HepG2 (cell line): ENCODE data around the gene CCR3. TPM values are rescaled to one million over a fixed set of nuclear protein-coding genes. Genes with fewer than 3 reads are reported as not detected.

Experiments
- ATAC-seq: fragments of 200-7000 bp; cut with Tn5 transposase; 3 replicates; pipeline ENCODE4 v1.9.1; 2020; ENCODE audit warnings: mild to moderate bottlenecking, moderate library complexity
- BruUV-seq: library from RNA; stranded (reverse); fragments of 400-500 nt; replicated peaks from 2 replicates; lab custom pipeline; 2021; lab: Mats Ljungman, UMichigan
- CTCF ChIA-PET: fragments of 300-600 bp; formaldehyde crosslinking; extraction: SDS; loops from one replicate; lab custom pipeline; 2021; ENCODE audit warnings: low total read pairs, inconsistent platforms, low intra/inter-chr PET ratio; lab: Yijun Ruan, JAX
- POLR2A ChIA-PET: fragments of 350-600 bp; sonication (Branson Sonifier 250); formaldehyde crosslinking; loops from one replicate; lab custom pipeline; 2020; ENCODE audit warnings: antibody characterized with exemption, inconsistent platforms; lab: Yijun Ruan, JAX
- DNase-seq: peaks from one replicate; pipeline ENCODE4 v3.0.0-alpha.2; 2015; ENCODE audit warnings: low spot score
- FAIRE-seq: peaks from 3 replicates; lab custom pipeline; 2011; peaks lifted over from hg19 to GRCh38; lab: Jason Lieb, UNC
- H2AFZ ChIP-seq: one replicate; pipeline ENCODE4 v1.6.1; 2011; ENCODE audit warnings: low read length, inconsistent platforms
- H3K27ac ChIP-seq: fragments of 300-600 bp; 3 replicates; pipeline ENCODE4 v1.8.0; 2011; ENCODE audit warnings: mixed run types, mild to moderate bottlenecking, mixed read lengths, low read length, inconsistent platforms; ENCODE audit not compliant: insufficient read depth; ENCODE audit errors: extremely low read length
- H3K27me3 ChIP-seq, 2 experiments: fragments of 200-600 bp in 1 of 2; 2 replicates in 1 of 2; 3 replicates in 1 of 2; pipeline versions ENCODE4 v1.6.0 to v1.8.0; 2011; ENCODE audit warnings: low read length in 2 of 2, mild to moderate bottlenecking in 2 of 2, moderate library complexity in 2 of 2, inconsistent platforms in 1 of 2; ENCODE audit not compliant: insufficient read depth in 2 of 2, control insufficient read depth in 1 of 2
- H3K36me3 ChIP-seq, 2 experiments: fragments of 200-600 bp in 1 of 2; replicated peaks in 1 of 2; 2 replicates in 1 of 2; 3 replicates in 1 of 2; pipeline versions ENCODE4 v1.5.1 to v1.8.0; 2011; ENCODE audit warnings: low read length in 2 of 2, inconsistent platforms in 1 of 2; ENCODE audit not compliant: insufficient read depth in 2 of 2, control insufficient read depth in 1 of 2
- H3K4me1 ChIP-seq: 2 replicates; pipeline ENCODE4 v1.5.1; 2012; ENCODE audit warnings: low read length, inconsistent platforms; ENCODE audit not compliant: insufficient read depth
- H3K4me2 ChIP-seq: 2 replicates; pipeline ENCODE4 v1.6.0; 2011; ENCODE audit warnings: low read depth, low read length, inconsistent platforms
- H3K4me3 ChIP-seq, 3 experiments: fragments of 200-600 bp in 1 of 3; sonication (generic), shearing (Covaris generic) in 1 of 3; replicated peaks in 1 of 3; 2 replicates each; pipeline ENCODE4 v1.5.1; 2011 to 2016; ENCODE audit warnings: low read length in 3 of 3, inconsistent platforms in 2 of 3, low read depth in 2 of 3, mild to moderate bottlenecking in 2 of 3, control low read depth in 1 of 3, mixed read lengths in 1 of 3; ENCODE audit not compliant: insufficient read depth in 1 of 3
- H3K79me2 ChIP-seq: one replicate; pipeline ENCODE4 v1.6.1; 2011; ENCODE audit warnings: low read length, inconsistent platforms; ENCODE audit not compliant: insufficient read depth
- H3K9ac ChIP-seq: 2 replicates; pipeline ENCODE4 v1.6.0; 2011; ENCODE audit warnings: mild to moderate bottlenecking, low read depth, low read length, inconsistent platforms; ENCODE audit not compliant: insufficient read depth
- H3K9me3 ChIP-seq: 2 replicates; pipeline ENCODE4 v1.5.1; 2012; ENCODE audit warnings: mild to moderate bottlenecking, low read length
- H4K20me1 ChIP-seq: 2 replicates; pipeline ENCODE4 v1.6.0; 2011; ENCODE audit warnings: inconsistent platforms, mild to moderate bottlenecking, low read length, moderate library complexity; ENCODE audit not compliant: insufficient read depth
- SALL2 ChIP-seq: sonication (generic); formaldehyde crosslinking; IDR thresholded peaks from 2 replicates; pipeline ENCODE4 v1.8.1; 2023; ENCODE audit warnings: mild to moderate bottlenecking, missing genetic modification reagents, inconsistent platforms
- ZNF18 ChIP-seq: sonication (generic); formaldehyde crosslinking; IDR thresholded peaks from 2 replicates; pipeline ENCODE4 v1.8.0; 2022; ENCODE audit warnings: mild to moderate bottlenecking, missing genetic modification reagents; ENCODE audit not compliant: insufficient replicate concordance
- ZNF768 ChIP-seq: sonication (generic); formaldehyde crosslinking; IDR thresholded peaks from 2 replicates; pipeline ENCODE4 v1.4.0; 2020; ENCODE audit warnings: missing genetic modification reagents
- WGBS: methylation state at CpG from one replicate; pipeline ENCODE4 v1.1.6; 2017; ENCODE audit warnings: low lambda C conversion rate; 5-methylcytosine and 5-hydroxymethylcytosine counted together
- in situ Hi-C: cut with HindIII; loops from 2 replicates; pipeline ENCODE4 v1.10.0; 2017; ENCODE audit warnings: low pct_unique_long_range_greater_than_20kb; ENCODE audit not compliant: extremely low pct_ligation_motif_present
- intact Hi-C: fragments of 100-400 bp; cut with micrococcal nuclease; formaldehyde crosslinking; loops from one replicate; pipeline ENCODE4 v1.10.0; 2022; ENCODE audit not compliant: unreplicated experiment
- polyA plus RNA-seq, 8 experiments: library from polyadenylated mRNA; depleted of rRNA in 3 of 8; stranded (reverse) in 7 of 8; unstranded in 1 of 8; fragments of >200 nt; fragmentation: Illumina TruSeq in 4 of 8; extraction: Trizol in 4 of 8; gene quantifications; 2 replicates each; pipeline versions ENCODE4 v1.2.1 to v1.2.3, GENCODE V29; 2011 to 2016; ENCODE audit warnings: low read depth in 4 of 8, missing spikeins in 1 of 8, mixed read lengths in 1 of 8; ENCODE audit not compliant: insufficient read depth in 1 of 8
- total RNA-seq, 5 experiments: library from RNA; depleted of rRNA; stranded (reverse); fragments of >200 nt; fragmentation: Illumina TruSeq; extraction: Trizol; gene quantifications; 2 replicates each; pipeline ENCODE4 v1.2.3, GENCODE V29; 2016; ENCODE audit warnings: low read depth in 1 of 5
- TF ChIP-seq, protein P1 (sequence below): IDR thresholded peaks from 2 replicates; pipeline ENCODE4 v1.6.1; 2016; ENCODE audit warnings: low read depth, control low read depth
- TF ChIP-seq, protein P2 (sequence below): sonication (generic); formaldehyde crosslinking; IDR thresholded peaks from 2 replicates; pipeline ENCODE4 v1.4.0; 2020; ENCODE audit warnings: missing genetic modification reagents

The CCR3 gene
- total and polyA plus RNA-seq, 2 of the 13 experiments (the other 11 are each of a cell fraction or from before 2014, with no cell fraction given), result not detected

DNA sequence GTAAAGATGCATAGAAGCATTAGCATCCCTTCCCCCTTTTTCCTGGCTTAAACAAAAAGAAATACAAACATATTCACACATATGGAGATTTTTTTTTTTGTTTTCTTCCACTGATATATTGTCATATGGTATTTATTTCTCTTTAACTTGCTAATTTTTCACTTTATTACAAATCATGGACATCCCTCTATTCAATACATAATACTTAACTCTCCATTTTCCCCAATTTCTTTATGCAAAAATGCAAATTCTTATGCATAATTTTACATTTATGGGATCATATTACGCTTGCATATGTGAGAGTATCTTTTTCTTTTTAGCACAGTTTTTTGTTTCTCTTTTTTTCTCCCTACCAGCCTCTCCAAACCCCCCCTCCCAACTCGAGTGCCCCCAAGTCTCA is 48.8 kb downstream of the CCR3 start:
- WGBS, result 0% methylated on average over 2 of the region's 2 CpGs

More for the DNA sequence above, 48.8 kb downstream of the CCR3 start:
- H3K36me3 ChIP-seq, result no peaks in the 10 kb centered on the region
- TF ChIP-seq, protein P1, sequence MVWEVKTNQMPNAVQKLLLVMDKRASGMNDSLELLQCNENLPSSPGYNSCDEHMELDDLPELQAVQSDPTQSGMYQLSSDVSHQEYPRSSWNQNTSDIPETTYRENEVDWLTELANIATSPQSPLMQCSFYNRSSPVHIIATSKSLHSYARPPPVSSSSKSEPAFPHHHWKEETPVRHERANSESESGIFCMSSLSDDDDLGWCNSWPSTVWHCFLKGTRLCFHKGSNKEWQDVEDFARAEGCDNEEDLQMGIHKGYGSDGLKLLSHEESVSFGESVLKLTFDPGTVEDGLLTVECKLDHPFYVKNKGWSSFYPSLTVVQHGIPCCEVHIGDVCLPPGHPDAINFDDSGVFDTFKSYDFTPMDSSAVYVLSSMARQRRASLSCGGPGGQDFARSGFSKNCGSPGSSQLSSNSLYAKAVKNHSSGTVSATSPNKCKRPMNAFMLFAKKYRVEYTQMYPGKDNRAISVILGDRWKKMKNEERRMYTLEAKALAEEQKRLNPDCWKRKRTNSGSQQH, result no peak
- no peak for TF ChIP-seq SALL2 (CRISPR knock-in tag)
- TF ChIP-seq, protein P2, sequence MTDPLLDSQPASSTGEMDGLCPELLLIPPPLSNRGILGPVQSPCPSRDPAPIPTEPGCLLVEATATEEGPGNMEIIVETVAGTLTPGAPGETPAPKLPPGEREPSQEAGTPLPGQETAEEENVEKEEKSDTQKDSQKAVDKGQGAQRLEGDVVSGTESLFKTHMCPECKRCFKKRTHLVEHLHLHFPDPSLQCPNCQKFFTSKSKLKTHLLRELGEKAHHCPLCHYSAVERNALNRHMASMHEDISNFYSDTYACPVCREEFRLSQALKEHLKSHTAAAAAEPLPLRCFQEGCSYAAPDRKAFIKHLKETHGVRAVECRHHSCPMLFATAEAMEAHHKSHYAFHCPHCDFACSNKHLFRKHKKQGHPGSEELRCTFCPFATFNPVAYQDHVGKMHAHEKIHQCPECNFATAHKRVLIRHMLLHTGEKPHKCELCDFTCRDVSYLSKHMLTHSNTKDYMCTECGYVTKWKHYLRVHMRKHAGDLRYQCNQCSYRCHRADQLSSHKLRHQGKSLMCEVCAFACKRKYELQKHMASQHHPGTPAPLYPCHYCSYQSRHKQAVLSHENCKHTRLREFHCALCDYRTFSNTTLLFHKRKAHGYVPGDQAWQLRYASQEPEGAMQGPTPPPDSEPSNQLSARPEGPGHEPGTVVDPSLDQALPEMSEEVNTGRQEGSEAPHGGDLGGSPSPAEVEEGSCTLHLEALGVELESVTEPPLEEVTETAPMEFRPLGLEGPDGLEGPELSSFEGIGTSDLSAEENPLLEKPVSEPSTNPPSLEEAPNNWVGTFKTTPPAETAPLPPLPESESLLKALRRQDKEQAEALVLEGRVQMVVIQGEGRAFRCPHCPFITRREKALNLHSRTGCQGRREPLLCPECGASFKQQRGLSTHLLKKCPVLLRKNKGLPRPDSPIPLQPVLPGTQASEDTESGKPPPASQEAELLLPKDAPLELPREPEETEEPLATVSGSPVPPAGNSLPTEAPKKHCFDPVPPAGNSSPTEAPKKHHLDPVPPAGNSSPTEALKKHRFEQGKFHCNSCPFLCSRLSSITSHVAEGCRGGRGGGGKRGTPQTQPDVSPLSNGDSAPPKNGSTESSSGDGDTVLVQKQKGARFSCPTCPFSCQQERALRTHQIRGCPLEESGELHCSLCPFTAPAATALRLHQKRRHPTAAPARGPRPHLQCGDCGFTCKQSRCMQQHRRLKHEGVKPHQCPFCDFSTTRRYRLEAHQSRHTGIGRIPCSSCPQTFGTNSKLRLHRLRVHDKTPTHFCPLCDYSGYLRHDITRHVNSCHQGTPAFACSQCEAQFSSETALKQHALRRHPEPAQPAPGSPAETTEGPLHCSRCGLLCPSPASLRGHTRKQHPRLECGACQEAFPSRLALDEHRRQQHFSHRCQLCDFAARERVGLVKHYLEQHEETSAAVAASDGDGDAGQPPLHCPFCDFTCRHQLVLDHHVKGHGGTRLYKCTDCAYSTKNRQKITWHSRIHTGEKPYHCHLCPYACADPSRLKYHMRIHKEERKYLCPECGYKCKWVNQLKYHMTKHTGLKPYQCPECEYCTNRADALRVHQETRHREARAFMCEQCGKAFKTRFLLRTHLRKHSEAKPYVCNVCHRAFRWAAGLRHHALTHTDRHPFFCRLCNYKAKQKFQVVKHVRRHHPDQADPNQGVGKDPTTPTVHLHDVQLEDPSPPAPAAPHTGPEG (CRISPR knock-in tag), result no peak
- TF ChIP-seq ZNF18 (CRISPR knock-in tag), result no peak
- no peak for TF ChIP-seq ZNF768 (CRISPR knock-in tag)
- TF ChIP-seq, all 625 proteins: peak for 0
- no peak for FAIRE-seq
- no peak overlapping the region for H3K9ac ChIP-seq
- ChIA-PET POLR2A (no interaction called here), CTCF (no interaction called here)
- no TSS peak for BruUV-seq
- no peak for DNase-seq
- intact Hi-C loops, result no loop called here
- H2AFZ ChIP-seq, result no peak overlapping the region
- no peak overlapping the region for H3K4me2 ChIP-seq
- H3K4me1 ChIP-seq, result no peaks in the 10 kb centered on the region
- no peak for ATAC-seq
- H3K27me3 ChIP-seq, result no peaks in the 10 kb centered on the region
- H3K4me3 ChIP-seq, result no peak overlapping the region
- H4K20me1 ChIP-seq, result no peaks in the 10 kb centered on the region
- no peaks in the 10 kb centered on the region for H3K9me3 ChIP-seq
- H3K27ac ChIP-seq, result no peak overlapping the region
- no peaks in the 10 kb centered on the region for H3K79me2 ChIP-seq
- in situ Hi-C loops, result no loop called here
